Activated naive CD4-positive, alpha-beta T cell treated with anti-CD3 and anti-CD28 coated beads, Interleukin-2, amount 50 U/mL, for 24 hours (primary cell): Measurements from ENCODE around the gene BEST3.
"Not testable (repeated sequence)": the region's sequence is repeated elsewhere in the genome, so short reads cannot be mapped to it uniquely, and the experiment has no call there.

Experiments used
- H3K27ac Mint-ChIP-seq: one replicate; pipeline ENCODE4 v1.8.0; 2021; ENCODE audit warnings: mild to moderate bottlenecking, mixed read lengths
- H3K27me3 Mint-ChIP-seq: one replicate; pipeline ENCODE4 v1.8.0; 2021; ENCODE audit warnings: mixed read lengths
- H3K36me3 Mint-ChIP-seq: one replicate; pipeline ENCODE4 v1.8.0; 2021; ENCODE audit warnings: mixed read lengths
- H3K4me1 Mint-ChIP-seq: one replicate; pipeline ENCODE4 v1.8.0; 2021; ENCODE audit warnings: mixed read lengths
- H3K4me3 Mint-ChIP-seq: one replicate; pipeline ENCODE4 v1.8.0; 2021; ENCODE audit warnings: mild to moderate bottlenecking, mixed read lengths
- H3K9me3 Mint-ChIP-seq: one replicate; pipeline ENCODE4 v1.8.0; 2021; ENCODE audit warnings: mixed read lengths

The BEST3 gene

GRCh38 chr12:69664930-69665377 is 34.1 kb downstream of the BEST3 start:
- not testable (repeated sequence) for H3K27me3 Mint-ChIP-seq, H3K4me3 Mint-ChIP-seq, H3K4me1 Mint-ChIP-seq, H3K27ac Mint-ChIP-seq, H3K36me3 Mint-ChIP-seq, H3K9me3 Mint-ChIP-seq

GRCh38 chr12:69663726-69664125 is 35.4 kb downstream of the BEST3 start:
- Mint-ChIP-seq H3K27me3 (no peaks in the 10 kb centered on the region), H3K4me1 (no peaks in the 10 kb centered on the region), H3K9me3 (no peaks in the 10 kb centered on the region), H3K27ac (no peak overlapping the region), H3K4me3 (no peak overlapping the region), H3K36me3 (no peaks in the 10 kb centered on the region)

GRCh38 chr12:69662764-69663163 is 36.3 kb downstream of the BEST3 start:
- H3K36me3 Mint-ChIP-seq, result no peaks in the 10 kb centered on the region
- H3K4me3 Mint-ChIP-seq, result no peak overlapping the region
- H3K9me3 Mint-ChIP-seq, result no peaks in the 10 kb centered on the region
- no peak overlapping the region for H3K27ac Mint-ChIP-seq
- no peaks in the 10 kb centered on the region for H3K4me1 Mint-ChIP-seq
- H3K27me3 Mint-ChIP-seq, result peaks cover 2% of the 10 kb centered on the region

- no peak overlapping the region for H3K27ac Mint-ChIP-seq
Observed at GRCh38 chr12:69661386-69661785, 37.7 kb downstream of the BEST3 start.

GRCh38 chr12:69660164-69660863 is 38.8 kb downstream of the BEST3 start:
- Mint-ChIP-seq H3K27ac (no peak overlapping the region), H3K4me1 (no peaks in the 10 kb centered on the region), H3K4me3 (no peak overlapping the region), H3K36me3 (no peaks in the 10 kb centered on the region), H3K9me3 (no peaks in the 10 kb centered on the region), H3K27me3 (peaks cover 5% of the 10 kb centered on the region)

More at GRCh38 chr12:69661386-69661785, 37.7 kb downstream of the BEST3 start:
- Mint-ChIP-seq H3K4me1 (no peaks in the 10 kb centered on the region), H3K4me3 (no peak overlapping the region), H3K27me3 (peaks cover 4% of the 10 kb centered on the region), H3K9me3 (no peaks in the 10 kb centered on the region), H3K36me3 (no peaks in the 10 kb centered on the region)

GRCh38 chr12:69658203-69658602 is 40.9 kb downstream of the BEST3 start:
- Mint-ChIP-seq H3K4me1 (no peaks in the 10 kb centered on the region), H3K27ac (no peak overlapping the region), H3K4me3 (no peak overlapping the region), H3K9me3 (no peaks in the 10 kb centered on the region), H3K36me3 (no peaks in the 10 kb centered on the region), H3K27me3 (peaks cover 5% of the 10 kb centered on the region)

GRCh38 chr12:69657376-69658137 is 41.5 kb downstream of the BEST3 start:
- H3K4me1 Mint-ChIP-seq, result no peaks in the 10 kb centered on the region
- H3K27ac Mint-ChIP-seq, result no peak overlapping the region
- H3K9me3 Mint-ChIP-seq, result no peaks in the 10 kb centered on the region
- no peaks in the 10 kb centered on the region for H3K36me3 Mint-ChIP-seq
- H3K27me3 Mint-ChIP-seq, result peaks cover 5% of the 10 kb centered on the region
- H3K4me3 Mint-ChIP-seq, result no peak overlapping the region

GRCh38 chr12:69655616-69656340 is 43.3 kb downstream of the BEST3 start:
- H3K9me3 Mint-ChIP-seq, result no peaks in the 10 kb centered on the region
- H3K4me3 Mint-ChIP-seq, result no peak overlapping the region
- H3K36me3 Mint-ChIP-seq, result no peaks in the 10 kb centered on the region
- no peaks in the 10 kb centered on the region for H3K4me1 Mint-ChIP-seq
- H3K27ac Mint-ChIP-seq, result no peak overlapping the region
- H3K27me3 Mint-ChIP-seq, result peaks cover 5% of the 10 kb centered on the region

- Mint-ChIP-seq H3K4me3 (no peak overlapping the region), H3K27ac (no peak overlapping the region), H3K9me3 (no peaks in the 10 kb centered on the region), H3K4me1 (no peaks in the 10 kb centered on the region), H3K27me3 (peaks cover 5% of the 10 kb centered on the region), H3K36me3 (no peaks in the 10 kb centered on the region)
Observed at GRCh38 chr12:69653703-69654102, 45.4 kb downstream of the BEST3 start.

GRCh38 chr12:69651922-69652321 is 47.2 kb downstream of the BEST3 start:
- Mint-ChIP-seq H3K4me3 (no peak overlapping the region), H3K27me3 (peaks cover 3% of the 10 kb centered on the region), H3K4me1 (no peaks in the 10 kb centered on the region), H3K27ac (no peak overlapping the region), H3K9me3 (no peaks in the 10 kb centered on the region), H3K36me3 (no peaks in the 10 kb centered on the region)

GRCh38 chr12:69649529-69649928 is 49.6 kb downstream of the BEST3 start:
- H3K27ac Mint-ChIP-seq, result no peak overlapping the region
- no peaks in the 10 kb centered on the region for H3K9me3 Mint-ChIP-seq
- H3K36me3 Mint-ChIP-seq, result no peaks in the 10 kb centered on the region
- H3K4me3 Mint-ChIP-seq, result no peak overlapping the region
- no peaks in the 10 kb centered on the region for H3K4me1 Mint-ChIP-seq
- no peaks in the 10 kb centered on the region for H3K27me3 Mint-ChIP-seq

- Mint-ChIP-seq H3K9me3 (no peaks in the 10 kb centered on the region), H3K36me3 (no peaks in the 10 kb centered on the region), H3K27me3 (no peaks in the 10 kb centered on the region), H3K4me1 (no peaks in the 10 kb centered on the region), H3K27ac (no peak overlapping the region), H3K4me3 (no peak overlapping the region)
Observed at GRCh38 chr12:69648476-69648875, 50.6 kb downstream of the BEST3 start.

GRCh38 chr12:69647178-69647577 is 51.9 kb downstream of the BEST3 start:
- Mint-ChIP-seq H3K4me3 (no peak overlapping the region), H3K36me3 (no peaks in the 10 kb centered on the region), H3K4me1 (no peaks in the 10 kb centered on the region), H3K27me3 (no peaks in the 10 kb centered on the region), H3K9me3 (no peaks in the 10 kb centered on the region), H3K27ac (no peak overlapping the region)

GRCh38 chr12:69645031-69645430 is 54.1 kb downstream of the BEST3 start:
- Mint-ChIP-seq H3K4me1 (no peaks in the 10 kb centered on the region), H3K36me3 (no peaks in the 10 kb centered on the region), H3K9me3 (no peaks in the 10 kb centered on the region), H3K4me3 (no peak overlapping the region), H3K27ac (no peak overlapping the region), H3K27me3 (no peaks in the 10 kb centered on the region)

- no peaks in the 10 kb centered on the region for H3K9me3 Mint-ChIP-seq
- no peaks in the 10 kb centered on the region for H3K27me3 Mint-ChIP-seq
- peaks cover 1% of the 10 kb centered on the region for H3K4me1 Mint-ChIP-seq
- no peak overlapping the region for H3K27ac Mint-ChIP-seq
- H3K4me3 Mint-ChIP-seq, result no peak overlapping the region
- H3K36me3 Mint-ChIP-seq, result no peaks in the 10 kb centered on the region
Observed at GRCh38 chr12:69644511-69644910, 54.6 kb downstream of the BEST3 start.

- Mint-ChIP-seq H3K27ac (no peak overlapping the region), H3K4me3 (no peak overlapping the region), H3K36me3 (no peaks in the 10 kb centered on the region), H3K27me3 (no peaks in the 10 kb centered on the region), H3K4me1 (peaks cover 3% of the 10 kb centered on the region), H3K9me3 (no peaks in the 10 kb centered on the region)
Observed at GRCh38 chr12:69642531-69642930, 56.6 kb downstream of the BEST3 start.
